Suprapubic skin (tissue), 4 donors: Measurements from ENCODE around the gene RAB31.

ENCODE experiments used
- EP300 ChIP-seq: sonication (generic); formaldehyde crosslinking; IDR thresholded peaks from one replicate; pipeline ENCODE4 v1.6.1; 2017; ENCODE audit warnings: antibody characterized with exemption
- POLR2AphosphoS5 ChIP-seq, 3 donors: sonication (generic); formaldehyde crosslinking; IDR thresholded peaks; one replicate each; pipeline ENCODE4 v1.6.1; 2017; ENCODE audit warnings: antibody characterized with exemption in 3 of 3
- TF ChIP-seq, protein P1 (sequence below), 2 donors: fragments of 200-600 bp in 1 of 2; fragments of 450-650 bp in 1 of 2; sonication (generic) in 1 of 2; IDR thresholded peaks; one replicate each; pipeline ENCODE4 v1.5.1; 2016 to 2019; ENCODE audit warnings: antibody characterized with exemption in 2 of 2, mild to moderate bottlenecking in 1 of 2, moderate library complexity in 1 of 2

DNA sequence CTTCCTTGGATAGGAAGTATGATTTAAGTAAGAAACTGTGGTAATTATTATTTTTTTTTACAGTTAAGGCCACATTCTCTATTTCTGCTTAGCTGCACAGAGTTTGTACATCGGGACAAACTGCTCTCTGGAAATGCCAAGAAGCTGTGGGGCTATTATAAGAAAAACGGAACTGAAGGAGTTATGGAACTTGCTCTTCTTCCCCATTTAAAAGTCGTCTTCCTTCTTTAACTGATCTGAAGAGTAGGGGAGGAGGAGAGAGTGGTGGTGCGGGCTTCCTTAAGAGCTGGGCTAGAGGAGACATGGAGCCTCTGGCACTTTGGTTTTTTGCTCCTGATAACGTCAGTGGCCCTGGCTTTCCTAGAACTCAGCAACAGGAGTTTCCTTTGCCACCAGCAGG lies 54.4 kb downstream of the RAB31 start:
- TF ChIP-seq, protein P1, sequence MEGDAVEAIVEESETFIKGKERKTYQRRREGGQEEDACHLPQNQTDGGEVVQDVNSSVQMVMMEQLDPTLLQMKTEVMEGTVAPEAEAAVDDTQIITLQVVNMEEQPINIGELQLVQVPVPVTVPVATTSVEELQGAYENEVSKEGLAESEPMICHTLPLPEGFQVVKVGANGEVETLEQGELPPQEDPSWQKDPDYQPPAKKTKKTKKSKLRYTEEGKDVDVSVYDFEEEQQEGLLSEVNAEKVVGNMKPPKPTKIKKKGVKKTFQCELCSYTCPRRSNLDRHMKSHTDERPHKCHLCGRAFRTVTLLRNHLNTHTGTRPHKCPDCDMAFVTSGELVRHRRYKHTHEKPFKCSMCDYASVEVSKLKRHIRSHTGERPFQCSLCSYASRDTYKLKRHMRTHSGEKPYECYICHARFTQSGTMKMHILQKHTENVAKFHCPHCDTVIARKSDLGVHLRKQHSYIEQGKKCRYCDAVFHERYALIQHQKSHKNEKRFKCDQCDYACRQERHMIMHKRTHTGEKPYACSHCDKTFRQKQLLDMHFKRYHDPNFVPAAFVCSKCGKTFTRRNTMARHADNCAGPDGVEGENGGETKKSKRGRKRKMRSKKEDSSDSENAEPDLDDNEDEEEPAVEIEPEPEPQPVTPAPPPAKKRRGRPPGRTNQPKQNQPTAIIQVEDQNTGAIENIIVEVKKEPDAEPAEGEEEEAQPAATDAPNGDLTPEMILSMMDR (IDR thresholded peaks at IDR 0.05): no peak
- no peak for TF ChIP-seq EP300
- no peak for TF ChIP-seq POLR2AphosphoS5 (IDR thresholded peaks at IDR 0.05)
